Measurements from ENCODE around the gene TSSK3. TPM values are rescaled to one million over a fixed set of nuclear protein-coding genes. Genes with fewer than 3 reads are reported as not detected.

The TSSK3 gene
- total RNA-seq, 1 experiment from 2014 or later, result not detected

GRCh38 chr1:32398401-32398800, 36.1 kb downstream of the TSSK3 start:
- no TSS peak for BruUV-seq (replicated peaks)

DNA sequence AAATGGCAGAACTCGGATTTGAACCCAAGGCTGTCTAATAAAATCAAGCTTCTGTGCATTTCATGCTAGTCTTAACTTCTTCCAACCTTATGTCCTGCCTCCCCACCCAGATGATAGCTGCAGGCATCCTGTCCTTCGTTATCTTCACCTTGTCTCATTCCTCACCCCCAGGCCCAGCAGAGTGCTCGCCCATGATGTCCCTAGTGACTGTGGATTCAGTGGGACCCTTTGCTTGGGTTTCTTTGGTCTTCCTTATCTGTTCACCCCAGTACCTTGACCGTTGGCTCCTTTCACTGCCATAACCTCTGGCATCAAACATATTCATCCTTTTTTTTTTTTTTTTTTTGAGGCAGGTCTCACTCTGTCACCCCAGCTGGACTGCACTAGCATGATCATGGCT, 37.5 kb downstream of the TSSK3 start:
- CTCF ChIA-PET, result no interaction called here
- DNase-seq, result no peak
- H3K9ac ChIP-seq (ENCODE audit: low read length), result no peak overlapping the region
- BruUV-seq (replicated peaks), result no TSS peak
- no peak overlapping the region for H3K27ac ChIP-seq (ENCODE audit: low read length)
- no peak overlapping the region for H2AFZ ChIP-seq (ENCODE audit: low read length)
- H3K9me3 ChIP-seq (ENCODE audit: low read length), result no peaks in the 10 kb centered on the region
- no peak overlapping the region for H3K4me3 ChIP-seq (ENCODE audit: low read length)
- TF ChIP-seq EZH2phosphoT487 (IDR thresholded peaks at IDR 0.05; ENCODE audit: borderline replicate concordance, low read length) (no peak), EZH2 (IDR thresholded peaks at IDR 0.05; ENCODE audit: low read length, unreplicated experiment) (no peak)
- TF ChIP-seq, protein P1, sequence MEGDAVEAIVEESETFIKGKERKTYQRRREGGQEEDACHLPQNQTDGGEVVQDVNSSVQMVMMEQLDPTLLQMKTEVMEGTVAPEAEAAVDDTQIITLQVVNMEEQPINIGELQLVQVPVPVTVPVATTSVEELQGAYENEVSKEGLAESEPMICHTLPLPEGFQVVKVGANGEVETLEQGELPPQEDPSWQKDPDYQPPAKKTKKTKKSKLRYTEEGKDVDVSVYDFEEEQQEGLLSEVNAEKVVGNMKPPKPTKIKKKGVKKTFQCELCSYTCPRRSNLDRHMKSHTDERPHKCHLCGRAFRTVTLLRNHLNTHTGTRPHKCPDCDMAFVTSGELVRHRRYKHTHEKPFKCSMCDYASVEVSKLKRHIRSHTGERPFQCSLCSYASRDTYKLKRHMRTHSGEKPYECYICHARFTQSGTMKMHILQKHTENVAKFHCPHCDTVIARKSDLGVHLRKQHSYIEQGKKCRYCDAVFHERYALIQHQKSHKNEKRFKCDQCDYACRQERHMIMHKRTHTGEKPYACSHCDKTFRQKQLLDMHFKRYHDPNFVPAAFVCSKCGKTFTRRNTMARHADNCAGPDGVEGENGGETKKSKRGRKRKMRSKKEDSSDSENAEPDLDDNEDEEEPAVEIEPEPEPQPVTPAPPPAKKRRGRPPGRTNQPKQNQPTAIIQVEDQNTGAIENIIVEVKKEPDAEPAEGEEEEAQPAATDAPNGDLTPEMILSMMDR (conservative IDR thresholded peaks at IDR 0.05; ENCODE audit: low read depth, low read length), result no peak
- H4K20me1 ChIP-seq (ENCODE audit: low read length), result no peaks in the 10 kb centered on the region
- no peaks in the 10 kb centered on the region for H3F3A ChIP-seq (ENCODE audit: low read length, unreplicated experiment)
- no peak for ATAC-seq
- intact Hi-C loops (cut with micrococcal nuclease), result no loop called here
- H3K4me2 ChIP-seq (ENCODE audit: low read length), result no peak overlapping the region
- no peaks in the 10 kb centered on the region for H3K36me3 ChIP-seq (ENCODE audit: low read depth, low read length)
- POLR2A ChIA-PET (ENCODE audit: unreplicated experiment), result no interaction called here
- H3K9me2 ChIP-seq (replicated peaks; ENCODE audit: low read length), result no peaks in the 10 kb centered on the region
- no peaks in the 10 kb centered on the region for H3K27me3 ChIP-seq (ENCODE audit: low read length)
- peaks cover 4% of the 10 kb centered on the region; the same call in 1 of the 2 replicates for H3K4me1 ChIP-seq (ENCODE audit: insufficient read depth, low read length)
- no peaks in the 10 kb centered on the region for H3K79me2 ChIP-seq (ENCODE audit: low read length)

More at GRCh38 chr1:32398401-32398800, 36.1 kb downstream of the TSSK3 start:
- Histone ChIP-seq H3K4me3 (ENCODE audit: low read length) (no peak overlapping the region), H3K79me2 (ENCODE audit: low read length) (peaks cover 8% of the 10 kb centered on the region), H3K4me2 (ENCODE audit: low read length) (no peak overlapping the region), H3K9ac (ENCODE audit: low read length) (no peak overlapping the region), H3K27me3 (ENCODE audit: low read length) (no peaks in the 10 kb centered on the region), H4K20me1 (ENCODE audit: low read length) (no peaks in the 10 kb centered on the region), H3K9me2 (replicated peaks; ENCODE audit: low read length) (no peaks in the 10 kb centered on the region), H3K4me1 (ENCODE audit: insufficient read depth, low read length) (peaks cover 7% of the 10 kb centered on the region), H3K27ac (ENCODE audit: low read length) (no peak overlapping the region), H3F3A (ENCODE audit: low read length, unreplicated experiment) (no peaks in the 10 kb centered on the region), H3K36me3 (ENCODE audit: low read depth, low read length) (no peaks in the 10 kb centered on the region), H2AFZ (ENCODE audit: low read length) (no peak overlapping the region), H3K9me3 (ENCODE audit: low read length) (no peaks in the 10 kb centered on the region)
- TF ChIP-seq EZH2phosphoT487 (IDR thresholded peaks at IDR 0.05; ENCODE audit: borderline replicate concordance, low read length), result no peak
- no peak for TF ChIP-seq EZH2 (IDR thresholded peaks at IDR 0.05; ENCODE audit: low read length, unreplicated experiment)
- TF ChIP-seq, protein P1 (conservative IDR thresholded peaks at IDR 0.05; ENCODE audit: low read depth, low read length), result no peak
- DNase-seq, result no peak
- CTCF ChIA-PET, result no interaction called here
- intact Hi-C loops (cut with micrococcal nuclease), result no loop called here
- ATAC-seq, result no peak
- POLR2A ChIA-PET (ENCODE audit: unreplicated experiment), result no interaction called here

GRCh38 chr1:32400876-32401631, 38.7 kb downstream of the TSSK3 start:
- BruUV-seq (replicated peaks), result no TSS peak

More at GRCh38 chr1:32400876-32401631, 38.7 kb downstream of the TSSK3 start:
- Histone ChIP-seq H3K79me2 (ENCODE audit: low read length) (no peaks in the 10 kb centered on the region), H3K4me3 (ENCODE audit: low read length) (no peak overlapping the region), H3K9me3 (ENCODE audit: low read length) (no peaks in the 10 kb centered on the region), H3F3A (ENCODE audit: low read length, unreplicated experiment) (no peaks in the 10 kb centered on the region), H3K36me3 (ENCODE audit: low read depth, low read length) (no peaks in the 10 kb centered on the region), H3K4me2 (ENCODE audit: low read length) (peak overlapping the region; percentile 56; the same call in 1 of the 2 replicates), H3K9me2 (replicated peaks; ENCODE audit: low read length) (no peaks in the 10 kb centered on the region), H3K27me3 (ENCODE audit: low read length) (no peaks in the 10 kb centered on the region), H4K20me1 (ENCODE audit: low read length) (no peaks in the 10 kb centered on the region), H3K9ac (ENCODE audit: low read length) (0 out of 2 replicates have a peak overlapping the region, but pooled peaks have one; percentile 6), H2AFZ (ENCODE audit: low read length) (peak overlapping the region; percentile 81), H3K27ac (ENCODE audit: low read length) (no peak overlapping the region), H3K4me1 (ENCODE audit: insufficient read depth, low read length) (peaks cover 4% of the 10 kb centered on the region; the same call in 1 of the 2 replicates)
- ATAC-seq (peak; percentile 99), DNase-seq (peak; percentile 84)
- ChIA-PET CTCF (interaction anchor here (0.6 to 1.1 kb wide), 4 partner anchors 10 to 311 kb away, joined by 3 to 4 read pairs (median 4); no protein-coding TSS in a partner anchor), POLR2A (ENCODE audit: unreplicated experiment) (no interaction called here)
- intact Hi-C loops (cut with micrococcal nuclease), result loop anchor here (1.0 kb wide), 1 partner anchor 13 kb away; no protein-coding TSS in a partner anchor
- TF ChIP-seq, protein P1 (conservative IDR thresholded peaks at IDR 0.05; ENCODE audit: low read depth, low read length), result peak; percentile 94
- no peak for TF ChIP-seq EZH2 (IDR thresholded peaks at IDR 0.05; ENCODE audit: low read length, unreplicated experiment)
